Stomach smooth muscle (tissue), 2 donors: ENCODE measurements around the gene S1PR1.

ENCODE experiments used
- H3K27ac ChIP-seq: one replicate; pipeline ENCODE4 v1.7.0; 2013; ENCODE audit warnings: mild to moderate bottlenecking, low read length, inconsistent platforms
- H3K27me3 ChIP-seq, 2 donors: one replicate each; pipeline ENCODE4 v1.7.0; 2013; ENCODE audit warnings: low read length in 2 of 2; ENCODE audit not compliant: insufficient read depth in 2 of 2, control insufficient read depth in 1 of 2
- H3K36me3 ChIP-seq, 2 donors: one replicate each; pipeline ENCODE4 v1.7.0; 2013; ENCODE audit warnings: low read length in 2 of 2; ENCODE audit not compliant: control insufficient read depth in 2 of 2, insufficient read depth in 2 of 2
- H3K4me1 ChIP-seq: one replicate; pipeline ENCODE4 v1.7.0; 2013; ENCODE audit warnings: low read length; ENCODE audit not compliant: control insufficient read depth, insufficient read depth
- H3K4me3 ChIP-seq, 2 donors: one replicate each; pipeline ENCODE4 v1.7.0; 2013; ENCODE audit warnings: low read length in 2 of 2
- H3K9ac ChIP-seq, 2 donors: one replicate each; pipeline ENCODE4 v1.7.0; 2013; ENCODE audit warnings: low read length in 2 of 2, mild to moderate bottlenecking in 1 of 2
- H3K9me3 ChIP-seq, 2 donors: one replicate each; pipeline ENCODE4 v1.7.0; 2013; ENCODE audit warnings: low read length in 2 of 2; ENCODE audit not compliant: control insufficient read depth in 2 of 2
- donor health status: healthy.
- donor health status: Pancreatic carcinoma.

The S1PR1 gene

DNA sequence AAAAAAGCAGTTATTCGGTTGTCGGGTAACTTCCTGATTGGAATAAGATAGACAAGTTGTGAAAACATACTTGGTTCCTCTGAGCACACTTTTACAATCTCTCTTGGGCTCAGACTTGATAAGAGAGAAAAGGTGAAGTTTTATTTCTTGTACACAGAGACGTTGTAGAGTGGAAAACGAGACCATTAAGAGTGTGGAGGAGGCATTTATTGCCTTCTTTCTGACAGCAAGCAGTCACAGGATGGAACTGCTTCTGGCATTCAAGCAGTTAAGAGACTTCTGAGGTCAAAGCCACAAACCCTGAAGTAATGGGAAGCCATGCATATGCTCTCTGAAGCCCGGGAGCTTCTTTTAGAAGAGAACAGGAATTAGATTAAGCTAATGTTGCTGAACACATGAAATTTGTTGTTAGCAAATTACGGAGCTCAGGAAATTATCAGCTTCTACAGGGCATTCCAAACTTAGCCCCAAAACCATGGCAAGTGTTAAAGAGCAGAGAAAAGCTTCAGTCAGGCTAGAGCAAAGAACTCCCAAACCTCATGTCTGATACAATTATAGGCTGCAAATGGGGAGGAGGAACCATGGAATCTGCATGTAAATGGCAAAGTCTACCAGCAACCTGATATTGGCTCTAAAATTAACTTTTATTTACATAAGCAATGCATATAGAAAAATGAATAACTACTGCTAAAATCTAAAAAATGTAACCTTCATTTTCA lies 26.0 kb downstream of the S1PR1 start:
- Histone ChIP-seq H3K36me3 (no peaks in the 10 kb centered on the region), H3K4me1 (peaks cover 3% of the 10 kb centered on the region), H3K27ac (no peak overlapping the region), H3K27me3 (no peaks in the 10 kb centered on the region), H3K4me3 (no peak overlapping the region), H3K9me3 (no peaks in the 10 kb centered on the region), H3K9ac (no peak overlapping the region)

DNA sequence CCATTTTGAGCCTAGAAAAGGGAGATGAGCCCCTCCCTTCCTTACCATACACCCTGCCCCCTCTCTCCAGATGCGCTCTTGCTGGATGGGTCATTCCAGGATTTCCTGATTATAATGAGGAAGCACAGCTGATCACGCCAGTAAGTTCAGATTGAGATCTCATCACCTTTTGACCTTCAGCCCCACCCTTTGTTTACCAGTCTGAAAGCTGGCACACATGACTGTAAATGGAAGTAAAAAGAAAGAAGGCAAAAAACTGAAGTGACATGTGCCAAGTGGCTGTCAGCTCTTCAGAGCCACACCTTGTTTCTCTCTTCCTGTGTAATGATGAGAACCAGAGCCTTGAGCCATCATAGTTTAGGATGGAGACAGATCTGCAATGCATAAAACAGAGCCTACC lies 27.9 kb downstream of the S1PR1 start:
- no peaks in the 10 kb centered on the region for H3K9me3 ChIP-seq

DNA sequence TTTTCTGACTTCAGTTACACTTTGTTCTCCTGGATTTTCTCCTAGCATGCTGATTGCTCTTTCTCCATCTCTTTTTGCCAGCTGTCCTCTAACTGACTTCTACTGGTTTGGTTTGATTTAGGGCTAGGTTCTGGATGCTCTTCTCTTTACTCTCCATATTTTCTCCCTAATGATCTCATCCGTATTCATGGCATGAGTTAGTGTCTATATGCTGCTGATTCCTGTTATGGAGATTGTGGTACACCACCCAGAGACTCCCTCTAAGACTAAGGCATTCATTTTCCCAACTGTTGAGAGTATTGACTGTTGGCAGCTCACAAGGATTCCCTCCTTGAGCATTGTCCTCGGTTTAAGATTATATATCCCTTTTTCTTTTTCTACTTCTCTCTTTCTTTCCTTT lies 28.9 kb downstream of the S1PR1 start:
- no peak overlapping the region for H3K9ac ChIP-seq
- H3K9me3 ChIP-seq, result peaks cover 0 to under 1% of the 10 kb centered on the region in 2 donors
- no peak overlapping the region for H3K27ac ChIP-seq
- no peak overlapping the region for H3K4me3 ChIP-seq
- H3K27me3 ChIP-seq, result no peaks in the 10 kb centered on the region
- no peaks in the 10 kb centered on the region for H3K36me3 ChIP-seq
- peaks cover 3% of the 10 kb centered on the region for H3K4me1 ChIP-seq

More for the DNA sequence above, 27.9 kb downstream of the S1PR1 start:
- H3K36me3 ChIP-seq, result no peaks in the 10 kb centered on the region
- H3K27me3 ChIP-seq, result no peaks in the 10 kb centered on the region
- H3K4me3 ChIP-seq, result no peak overlapping the region
- H3K4me1 ChIP-seq, result peaks cover 3% of the 10 kb centered on the region
- no peak overlapping the region for H3K9ac ChIP-seq
- no peak overlapping the region for H3K27ac ChIP-seq

DNA sequence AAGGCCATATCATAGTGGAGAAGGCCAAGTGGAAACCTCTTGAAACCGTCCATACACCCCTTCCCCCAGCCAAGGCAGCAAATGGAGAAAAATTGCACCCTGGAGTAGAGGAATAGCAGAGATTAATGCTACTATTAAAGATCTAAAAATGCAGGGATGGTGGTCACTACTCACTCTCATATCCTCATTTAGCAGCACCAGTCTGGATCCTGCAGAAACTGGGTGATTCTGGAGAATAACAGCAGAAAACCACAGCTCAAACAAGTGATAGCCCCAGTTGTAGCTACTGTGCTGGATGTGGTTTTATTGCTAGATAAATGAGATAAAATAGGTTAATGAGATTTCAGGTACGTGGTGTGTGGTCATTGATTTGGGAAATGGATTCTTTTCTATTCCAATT lies 30.3 kb downstream of the S1PR1 start:
- Histone ChIP-seq H3K36me3 (no peaks in the 10 kb centered on the region), H3K27ac (no peak overlapping the region), H3K27me3 (no peaks in the 10 kb centered on the region), H3K4me1 (peaks cover 3% of the 10 kb centered on the region), H3K9me3 (peaks cover 6 to 8% of the 10 kb centered on the region in 2 donors), H3K4me3 (no peak overlapping the region), H3K9ac (no peak overlapping the region)

DNA sequence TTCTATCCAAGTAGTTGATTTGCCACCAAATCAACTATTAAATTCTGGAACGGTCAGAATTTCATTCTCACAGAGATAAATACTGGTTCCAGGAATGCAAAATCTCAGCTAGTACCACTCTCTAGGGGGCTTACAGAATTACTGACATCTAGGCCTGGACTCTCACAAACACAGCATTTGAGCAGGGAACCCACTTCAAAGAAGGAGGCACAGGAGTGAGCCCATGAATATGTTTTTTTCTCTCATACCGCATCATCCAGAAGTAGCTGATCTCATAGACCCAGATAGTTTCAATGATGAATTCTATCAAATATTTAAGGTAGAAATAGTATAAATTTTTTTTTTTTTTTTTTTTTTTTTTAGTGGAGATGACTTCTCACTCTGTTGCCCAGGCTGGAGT lies 32.1 kb downstream of the S1PR1 start:
- no peak overlapping the region for H3K4me3 ChIP-seq
- no peaks in the 10 kb centered on the region for H3K36me3 ChIP-seq
- H3K27me3 ChIP-seq, result no peaks in the 10 kb centered on the region
- H3K27ac ChIP-seq, result no peak overlapping the region
- peaks cover 6 to 8% of the 10 kb centered on the region in 2 donors for H3K9me3 ChIP-seq
- no peaks in the 10 kb centered on the region for H3K4me1 ChIP-seq
- H3K9ac ChIP-seq, result no peak overlapping the region

DNA sequence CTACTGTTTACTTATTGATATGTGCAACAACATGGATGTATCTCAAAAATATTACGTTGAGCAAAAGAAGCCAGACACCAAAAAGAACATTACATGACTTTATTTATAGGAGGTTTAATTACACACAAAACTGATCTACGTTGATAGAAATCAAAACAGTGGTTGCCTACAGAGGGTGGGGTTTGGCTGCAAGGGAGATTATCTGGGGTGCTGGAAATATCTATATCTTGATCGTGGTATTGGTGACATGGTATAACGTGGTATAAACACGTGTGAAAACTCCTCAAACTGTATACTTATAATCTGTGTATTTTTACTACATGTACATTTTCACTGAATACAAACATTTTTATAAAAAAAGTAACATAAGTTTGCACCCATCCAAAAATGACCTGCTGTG lies 38.9 kb downstream of the S1PR1 start:
- Histone ChIP-seq H3K27ac (no peak overlapping the region), H3K27me3 (peaks cover 0 to 2% of the 10 kb centered on the region in 2 donors), H3K4me1 (no peaks in the 10 kb centered on the region), H3K9me3 (peaks cover 6 to 7% of the 10 kb centered on the region in 2 donors), H3K9ac (no peak overlapping the region), H3K4me3 (no peak overlapping the region), H3K36me3 (no peaks in the 10 kb centered on the region)

DNA sequence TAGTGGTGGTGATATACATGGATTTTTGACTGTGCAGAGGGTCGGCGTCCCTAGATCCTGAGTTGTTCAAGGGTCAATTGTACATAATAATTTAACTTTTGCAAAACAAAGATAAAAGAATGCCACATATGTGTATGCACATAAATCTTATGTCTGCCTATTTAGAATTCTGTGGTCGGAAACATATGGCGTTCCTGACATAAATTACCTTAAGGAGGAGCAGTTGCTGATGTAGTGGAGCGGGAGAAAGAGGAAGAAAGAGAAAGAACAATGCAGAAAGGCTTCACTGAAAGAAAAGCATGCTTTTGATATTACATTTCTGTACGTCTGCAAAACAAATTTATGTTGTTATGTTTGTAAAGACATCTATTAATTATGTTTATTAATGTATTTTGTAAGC lies 40.0 kb downstream of the S1PR1 start:
- Histone ChIP-seq H3K36me3 (no peaks in the 10 kb centered on the region), H3K4me3 (no peak overlapping the region), H3K9me3 (no peaks in the 10 kb centered on the region), H3K9ac (no peak overlapping the region), H3K27me3 (peaks cover 0 to 2% of the 10 kb centered on the region in 2 donors), H3K27ac (no peak overlapping the region), H3K4me1 (no peaks in the 10 kb centered on the region)

DNA sequence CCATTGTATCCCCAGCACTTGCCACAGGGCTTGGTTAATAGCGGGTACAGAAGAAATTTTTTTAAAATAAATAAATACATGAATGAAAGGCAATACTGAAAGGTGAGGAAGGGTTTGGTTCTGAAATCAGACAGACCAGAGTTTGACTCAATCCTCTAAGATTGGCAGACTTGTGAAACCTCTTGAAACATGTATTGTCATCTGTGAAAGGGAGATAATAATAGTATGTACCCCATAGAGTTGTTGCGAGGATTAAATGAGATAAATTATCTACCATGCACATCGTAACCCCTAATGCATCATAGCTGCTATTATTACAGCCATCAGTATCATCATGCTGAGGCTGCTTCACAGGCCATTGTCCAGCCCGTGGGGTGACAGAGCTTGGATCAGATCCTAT lies 41.4 kb downstream of the S1PR1 start:
- peaks cover 0 to 2% of the 10 kb centered on the region in 2 donors for H3K27me3 ChIP-seq
- no peaks in the 10 kb centered on the region for H3K4me1 ChIP-seq
- no peak overlapping the region for H3K9ac ChIP-seq
- no peaks in the 10 kb centered on the region for H3K9me3 ChIP-seq
- H3K4me3 ChIP-seq, result no peak overlapping the region
- no peaks in the 10 kb centered on the region for H3K36me3 ChIP-seq
- H3K27ac ChIP-seq, result no peak overlapping the region

DNA sequence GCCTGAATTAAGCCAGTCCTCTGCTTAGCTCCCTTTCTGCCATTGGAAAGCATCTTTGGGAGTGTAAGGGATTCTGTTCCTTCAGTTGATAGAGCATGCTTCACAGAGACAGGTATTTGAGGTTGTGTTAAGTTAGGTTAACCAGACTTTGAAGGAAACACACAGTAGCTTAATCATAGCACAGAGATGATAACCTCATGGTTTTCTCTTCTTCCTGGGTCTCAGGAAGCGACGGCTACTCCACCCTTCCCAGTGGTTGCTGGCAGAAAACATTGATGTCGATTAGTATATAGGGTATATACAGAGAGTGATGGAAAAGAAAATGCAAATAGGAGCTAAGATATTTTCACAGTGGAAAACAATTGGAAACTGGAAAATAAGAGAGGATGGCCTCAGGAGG lies 42.0 kb downstream of the S1PR1 start:
- Histone ChIP-seq H3K4me3 (no peak overlapping the region), H3K36me3 (no peaks in the 10 kb centered on the region), H3K9me3 (no peaks in the 10 kb centered on the region), H3K4me1 (no peaks in the 10 kb centered on the region), H3K9ac (no peak overlapping the region), H3K27ac (no peak overlapping the region), H3K27me3 (peaks cover 0 to 2% of the 10 kb centered on the region in 2 donors)

DNA sequence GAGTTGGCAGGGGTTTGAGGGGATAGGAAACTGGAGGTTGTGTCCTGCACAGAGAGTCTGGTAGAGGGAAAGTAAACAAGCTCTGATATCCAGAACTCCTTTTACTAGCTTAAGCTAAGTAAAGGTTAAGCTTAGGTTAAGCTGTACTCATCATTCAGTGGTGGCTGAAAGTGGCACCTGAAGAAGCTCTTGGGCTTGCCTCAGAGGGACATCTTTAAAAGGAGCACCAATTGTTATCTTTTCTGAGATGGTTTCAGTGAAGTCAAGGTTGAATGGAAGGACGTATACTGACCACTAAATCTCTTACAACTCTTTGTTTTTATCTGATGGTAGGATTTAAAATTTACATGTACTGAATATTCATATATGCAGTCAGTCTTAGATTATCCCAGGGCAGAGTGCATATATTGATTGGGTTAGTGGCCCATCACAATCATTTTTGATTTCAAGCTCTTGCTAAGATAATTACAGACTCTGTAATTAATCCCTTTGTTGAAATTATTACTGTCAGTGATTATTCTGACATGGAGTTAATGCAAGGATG lies 43.3 kb downstream of the S1PR1 start:
- Histone ChIP-seq H3K9me3 (no peaks in the 10 kb centered on the region), H3K4me1 (no peaks in the 10 kb centered on the region), H3K36me3 (no peaks in the 10 kb centered on the region), H3K27ac (no peak overlapping the region), H3K9ac (no peak overlapping the region), H3K27me3 (peaks cover 0 to 2% of the 10 kb centered on the region in 2 donors), H3K4me3 (no peak overlapping the region)

DNA sequence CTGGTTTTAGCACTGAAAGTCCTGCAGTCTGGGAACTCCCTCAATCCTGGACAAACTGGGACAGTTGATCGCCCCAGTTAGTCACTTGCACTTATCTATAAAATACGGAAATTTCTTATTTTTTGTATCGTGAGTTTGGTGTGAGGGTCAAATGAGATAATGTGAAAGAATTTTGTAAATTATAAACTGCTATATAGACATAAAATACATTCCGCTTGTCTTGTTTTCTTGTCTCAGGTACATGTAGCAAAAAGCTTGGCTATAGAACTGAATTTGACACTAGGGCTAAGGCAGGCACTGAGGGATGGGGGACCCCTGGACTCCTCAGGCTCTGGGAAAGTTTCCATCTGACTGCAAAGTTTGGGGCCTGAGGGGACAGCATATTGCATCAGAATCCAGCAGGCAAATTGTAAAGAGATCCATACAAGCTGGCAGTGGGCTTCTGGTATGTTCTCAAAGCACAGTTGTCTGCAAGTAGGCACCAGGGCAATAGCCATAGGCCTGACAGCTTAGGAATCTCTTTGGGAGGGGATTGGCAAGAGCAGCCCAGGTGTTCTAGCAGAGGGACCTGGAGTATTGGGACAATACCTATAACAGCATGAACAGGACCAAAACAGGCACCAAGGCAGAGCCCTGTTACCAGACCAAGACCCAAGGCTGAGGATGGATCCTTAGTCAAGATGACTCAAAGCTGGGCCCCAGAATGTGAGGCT lies 44.3 kb downstream of the S1PR1 start:
- H3K9ac ChIP-seq, result no peak overlapping the region
- H3K4me3 ChIP-seq, result no peak overlapping the region
- H3K4me1 ChIP-seq, result no peaks in the 10 kb centered on the region
- H3K27ac ChIP-seq, result no peak overlapping the region
- no peaks in the 10 kb centered on the region for H3K36me3 ChIP-seq
- no peaks in the 10 kb centered on the region for H3K9me3 ChIP-seq
- H3K27me3 ChIP-seq, result peaks cover 0 to 2% of the 10 kb centered on the region in 2 donors
